ENCODE measurements around the gene SYTL3.

The SYTL3 gene

DNA sequence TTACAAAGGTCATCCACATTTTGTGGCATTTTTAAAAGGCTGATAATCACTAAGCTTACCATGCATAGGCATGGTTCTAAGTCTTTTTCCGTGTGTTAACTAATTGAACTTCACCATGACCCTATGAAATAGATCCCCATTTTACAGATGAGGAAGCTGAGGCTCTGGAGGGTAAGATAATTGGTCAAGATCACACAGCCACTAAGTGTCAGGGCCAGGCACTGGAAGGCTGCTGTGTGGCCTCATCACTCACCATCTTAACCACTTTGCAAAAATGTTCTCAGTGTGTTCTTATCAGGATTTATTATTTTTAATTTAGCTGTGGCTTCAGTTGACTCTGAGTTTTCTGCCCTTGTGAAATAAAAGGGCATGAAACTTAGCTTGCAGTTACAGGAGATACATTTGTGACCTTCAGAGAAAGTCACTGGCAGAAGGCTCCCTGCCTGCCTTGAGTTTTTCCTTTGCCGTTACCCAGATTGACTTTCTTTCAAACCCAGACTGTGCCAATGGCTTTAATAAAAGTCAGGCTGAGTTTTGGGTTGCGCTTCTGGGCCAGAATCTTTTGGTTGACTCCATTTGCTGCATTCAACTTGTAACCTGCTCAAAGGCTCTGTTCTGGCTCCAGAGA lies 87.3 kb downstream of the SYTL3 start:
- DNase-seq = no peak

DNA sequence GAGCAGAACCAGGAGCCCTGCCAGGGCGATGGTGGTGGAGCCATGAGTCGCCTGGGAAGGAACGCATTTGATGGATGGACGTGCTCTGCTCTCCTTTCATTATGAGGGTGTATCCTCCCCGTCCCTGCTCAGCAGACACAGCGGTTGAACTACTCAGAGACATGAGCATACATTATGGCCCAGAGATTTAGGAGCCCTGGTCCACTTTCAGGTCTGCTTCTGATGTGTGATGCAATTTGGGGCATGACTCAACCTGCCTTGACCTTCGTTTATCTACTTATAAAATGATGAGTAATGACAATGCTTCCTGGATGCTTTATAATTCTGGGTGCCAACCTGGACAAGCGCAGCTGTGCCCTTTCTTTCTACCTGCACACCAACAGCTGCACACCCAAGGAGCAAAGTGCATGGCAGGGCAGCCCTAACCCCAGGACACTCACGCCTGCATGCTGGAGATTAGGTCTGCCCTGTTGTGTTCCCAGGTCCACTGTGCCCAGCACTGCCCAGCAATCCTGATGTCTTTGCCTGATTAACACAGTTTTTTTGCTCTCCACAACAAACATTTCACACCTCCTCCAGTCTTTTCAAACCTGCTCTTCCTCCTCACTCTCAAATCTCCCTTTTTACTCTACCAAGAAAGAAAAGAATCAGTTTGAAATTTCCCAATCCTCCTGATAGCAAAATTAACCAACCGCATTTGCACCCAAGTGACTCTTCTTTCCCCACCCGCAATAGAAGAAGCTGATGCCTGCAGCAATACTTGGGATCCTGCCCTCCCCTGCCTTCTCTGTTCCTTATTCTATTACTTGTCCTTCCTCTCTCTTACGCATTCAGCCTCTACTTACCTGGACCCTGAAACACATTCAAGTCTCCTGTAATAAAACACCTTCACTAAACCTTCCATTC lies 88.1 kb downstream of the SYTL3 start:
- peak; percentile 16 for DNase-seq

DNA sequence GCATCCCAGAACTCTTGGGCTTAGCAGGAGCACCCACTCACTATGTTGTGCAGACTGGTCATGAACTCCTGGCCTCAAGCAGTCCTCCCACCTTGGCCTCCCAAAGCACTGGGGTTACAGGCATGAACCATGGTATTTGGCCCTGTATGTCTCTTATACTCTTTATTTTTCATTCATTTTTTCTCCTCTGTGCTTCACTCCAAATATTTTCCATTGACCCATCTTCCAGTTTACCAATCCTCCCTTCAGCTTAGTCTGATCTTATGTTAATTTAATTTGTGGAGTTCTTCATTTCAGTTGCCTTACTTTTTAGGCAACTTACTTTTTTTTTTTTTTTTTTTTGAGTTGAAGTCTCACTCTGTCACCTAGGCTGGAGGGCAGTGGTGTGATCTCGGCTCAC lies 89.8 kb downstream of the SYTL3 start:
- DNase-seq = no peak

DNA sequence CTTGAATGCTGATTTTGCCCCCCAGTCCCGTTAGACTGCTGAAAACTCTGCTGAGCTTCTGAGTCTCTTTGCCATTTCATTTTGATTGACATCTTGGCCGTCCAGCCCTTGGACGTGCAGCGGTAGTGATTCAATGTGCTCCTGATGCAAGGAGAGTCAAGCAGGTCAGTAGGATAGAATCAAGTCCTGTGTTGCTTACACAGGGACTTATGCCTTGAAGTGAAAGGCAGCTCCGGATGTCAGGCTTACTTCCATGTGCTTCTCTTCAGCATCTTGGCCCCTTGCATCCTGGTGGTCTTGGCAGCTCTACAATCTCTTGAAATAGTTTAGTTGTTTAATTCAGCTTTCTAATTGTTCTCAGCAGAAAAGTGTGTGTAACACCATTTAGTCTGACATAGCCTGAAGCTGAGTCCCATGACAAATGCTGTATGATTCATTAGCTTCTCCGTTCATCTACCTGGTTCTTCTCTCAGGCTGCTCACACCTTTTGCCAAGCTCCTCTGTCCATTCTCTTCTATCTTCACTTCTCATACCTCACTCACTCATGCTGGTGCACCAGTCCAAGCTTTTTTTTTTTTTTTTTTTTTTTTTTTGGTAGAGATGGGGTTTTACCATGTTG lies 93.3 kb downstream of the SYTL3 start:
- DNase-seq = no peak

DNA sequence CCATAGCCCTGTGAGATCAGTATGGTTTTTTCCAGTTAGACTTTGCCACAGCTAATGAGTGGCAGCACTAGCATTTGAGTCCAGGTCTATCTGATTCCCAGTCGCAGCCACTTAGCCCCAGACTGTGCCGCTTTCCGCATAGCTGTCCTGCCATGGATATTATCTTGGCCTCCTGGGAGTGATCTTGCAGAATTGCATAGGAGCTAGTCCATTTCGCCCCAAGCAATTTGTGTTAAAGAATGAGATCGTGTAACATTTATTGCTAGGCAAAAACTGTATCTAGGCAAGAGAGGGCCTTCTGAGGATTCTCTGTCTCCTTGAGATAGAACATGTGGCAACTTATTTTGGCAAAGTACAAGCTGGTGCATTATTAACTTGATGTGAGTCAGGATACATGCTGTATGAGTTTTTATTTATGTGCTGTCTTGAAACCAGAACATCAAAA lies 95.2 kb downstream of the SYTL3 start:
- DNase-seq = no peak

DNA sequence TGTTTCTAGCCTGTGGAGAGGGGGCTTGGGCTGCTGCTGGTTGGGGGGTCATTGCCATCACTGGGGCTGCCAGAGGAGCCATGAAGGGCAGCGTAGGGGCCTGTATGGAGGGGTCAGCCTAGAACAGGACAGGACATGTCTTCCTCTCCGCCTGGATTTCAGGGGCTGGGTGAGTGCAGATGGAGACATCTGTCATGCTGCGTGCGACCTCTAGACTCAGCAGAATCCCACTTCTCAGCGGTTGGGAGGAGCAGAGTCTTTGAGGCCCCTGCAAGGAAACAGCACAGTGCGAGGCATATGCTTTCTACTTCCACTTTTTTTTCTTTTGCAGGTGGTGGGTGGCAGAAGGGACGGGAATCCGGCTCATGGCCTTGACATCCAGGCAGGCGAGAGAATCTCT lies 101.4 kb downstream of the SYTL3 start:
- DNase-seq = no peak

DNA sequence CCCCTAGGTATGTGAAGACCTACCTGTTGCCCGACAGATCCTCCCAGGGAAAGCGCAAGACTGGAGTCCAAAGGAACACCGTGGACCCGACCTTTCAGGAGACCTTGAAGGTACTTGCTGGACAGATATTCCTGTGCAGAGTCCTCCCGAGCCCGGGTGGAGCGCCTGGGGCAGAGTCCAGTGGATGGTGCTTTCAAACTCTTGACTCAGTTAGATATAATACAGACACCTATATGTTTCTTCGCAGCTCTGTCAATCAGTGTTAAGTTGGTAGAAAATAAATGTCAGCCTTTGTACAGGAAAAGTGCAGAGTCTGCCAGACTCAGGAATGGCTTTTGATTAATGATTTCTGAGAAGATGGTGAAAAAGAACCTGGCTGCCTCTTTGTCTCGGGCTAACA lies 102.1 kb downstream of the SYTL3 start:
- DNase-seq = no peak

DNA sequence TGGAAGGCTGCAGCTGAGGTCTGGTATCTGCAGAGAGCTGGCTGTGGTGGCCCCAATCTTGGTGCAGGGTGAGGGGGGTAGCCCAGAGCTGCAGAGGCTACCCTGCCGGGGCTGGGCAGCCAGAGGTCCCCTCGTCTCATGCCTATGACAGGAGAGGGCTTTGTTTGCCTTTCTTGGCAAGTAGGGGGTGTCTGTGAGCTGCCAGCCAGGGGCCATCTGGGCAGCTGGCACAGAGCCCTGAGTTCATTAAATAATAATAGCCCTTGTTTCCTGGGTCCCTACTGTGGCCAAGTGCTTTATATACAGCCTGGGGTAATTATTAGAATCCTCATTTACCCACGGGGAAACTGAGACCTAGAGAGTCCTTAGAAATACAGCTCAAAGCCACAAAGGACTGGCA lies 102.8 kb downstream of the SYTL3 start:
- DNase-seq = peak; percentile 44

DNA sequence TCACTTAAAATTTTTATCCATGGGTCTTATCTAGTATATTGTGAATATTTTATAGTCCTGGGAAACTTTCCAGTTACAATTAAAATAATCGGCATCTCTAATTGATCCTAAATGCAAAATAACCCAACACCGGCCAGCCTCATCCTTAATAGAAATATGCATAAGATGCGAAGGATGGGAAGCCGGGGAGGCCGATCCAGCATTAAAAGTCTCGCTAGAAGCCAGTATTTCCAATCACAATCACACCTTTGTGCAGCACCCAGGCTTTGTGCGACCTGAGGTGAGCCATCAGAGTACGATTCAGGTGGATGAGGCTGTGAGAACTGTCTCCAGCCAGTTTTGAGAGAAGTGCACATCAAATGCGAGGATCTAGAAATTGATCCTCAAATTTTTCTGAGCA lies 104.0 kb downstream of the SYTL3 start:
- no peak for DNase-seq

DNA sequence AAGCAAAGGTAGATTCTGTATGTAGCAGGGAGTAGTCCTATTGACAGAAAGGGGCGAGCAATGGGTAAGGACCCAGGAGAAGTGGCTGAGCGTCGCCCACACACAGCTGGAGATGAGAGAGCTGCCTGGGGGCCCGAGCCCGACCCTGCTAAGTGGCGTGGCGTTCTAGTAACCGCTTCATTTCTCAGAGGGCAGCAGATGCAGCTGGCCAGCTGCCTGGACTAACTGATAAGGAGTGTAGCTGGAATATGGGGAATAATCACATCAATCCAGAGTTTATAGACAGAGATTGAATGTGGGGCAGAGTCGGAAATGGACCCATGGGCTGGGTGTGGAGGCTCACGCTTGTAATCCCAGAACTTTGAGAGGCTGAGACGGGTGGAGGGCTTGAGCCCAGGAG lies 104.9 kb downstream of the SYTL3 start:
- DNase-seq = no peak

DNA sequence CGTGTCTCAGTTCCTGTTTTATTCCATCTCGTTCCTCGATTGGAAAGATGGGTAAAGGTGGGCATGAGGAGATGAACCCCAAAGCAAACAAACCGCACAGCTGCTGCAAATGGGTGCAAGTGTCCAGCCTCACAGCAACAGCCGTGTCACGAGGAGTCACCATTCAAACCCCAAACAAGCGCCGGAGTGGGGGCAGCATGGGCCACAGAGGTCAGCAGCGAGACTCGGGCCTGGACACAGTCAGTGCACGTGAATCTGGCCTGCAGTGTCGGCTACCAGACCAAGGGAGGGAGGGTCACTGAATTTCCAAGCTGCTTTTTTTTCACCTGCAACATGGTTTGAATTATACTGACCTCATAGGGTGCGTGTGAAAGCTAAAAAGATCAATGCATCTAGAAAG lies 105.8 kb downstream of the SYTL3 start:
- no peak for DNase-seq

DNA sequence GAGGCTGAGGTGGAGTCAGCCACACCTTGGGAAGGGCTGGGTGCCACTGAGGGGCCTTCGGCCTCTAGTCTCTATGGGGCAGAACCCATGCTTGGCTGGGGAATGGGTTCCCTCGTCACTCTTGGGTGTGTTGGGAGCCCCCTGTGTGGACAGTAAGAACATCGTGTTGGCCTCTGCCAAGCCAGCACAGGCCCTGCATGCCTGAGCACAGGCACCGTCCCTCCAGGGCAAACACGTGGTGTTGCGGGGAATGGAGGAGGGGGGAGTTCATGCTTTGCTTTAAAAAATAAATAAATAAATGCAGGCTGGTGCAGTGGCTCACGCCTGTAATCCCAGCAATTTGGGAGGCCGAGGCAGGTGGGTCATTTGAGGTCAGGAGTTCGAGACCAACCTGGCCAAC lies 106.3 kb downstream of the SYTL3 start:
- DNase-seq = no peak

DNA sequence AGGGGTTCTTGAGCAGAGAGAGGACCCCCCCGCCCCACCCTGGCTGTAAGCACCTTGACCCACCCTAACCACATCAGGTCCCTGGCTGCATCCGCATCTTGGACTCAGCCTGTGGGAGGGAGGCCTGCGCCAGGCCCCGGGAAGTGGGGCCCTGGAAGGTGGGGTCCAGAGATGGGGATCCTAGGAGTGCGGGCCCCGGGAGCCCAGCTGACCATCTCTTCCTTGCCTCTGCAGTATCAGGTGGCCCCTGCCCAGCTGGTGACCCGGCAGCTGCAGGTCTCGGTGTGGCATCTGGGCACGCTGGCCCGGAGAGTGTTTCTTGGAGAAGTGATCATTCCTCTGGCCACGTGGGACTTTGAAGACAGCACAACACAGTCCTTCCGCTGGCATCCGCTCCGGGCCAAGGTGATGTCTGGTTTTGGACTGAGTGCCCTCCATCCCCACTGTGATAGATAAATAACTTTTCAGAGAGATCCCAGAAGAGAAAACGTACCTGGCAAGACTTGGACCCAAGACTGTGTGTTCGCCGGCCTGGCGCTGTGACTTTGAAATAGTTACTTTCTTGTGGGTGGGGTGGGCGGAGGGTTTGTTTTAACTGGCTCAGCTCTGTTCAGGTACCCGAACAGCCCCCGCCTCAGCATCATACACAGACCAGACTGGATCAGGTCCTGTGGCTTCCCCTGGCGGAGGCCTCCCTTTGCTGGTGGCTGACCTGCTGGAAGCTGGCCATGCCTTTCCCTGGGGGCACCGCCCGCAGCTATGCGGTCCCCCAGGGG lies 107.3 kb downstream of the SYTL3 start:
- DNase-seq = no peak

DNA sequence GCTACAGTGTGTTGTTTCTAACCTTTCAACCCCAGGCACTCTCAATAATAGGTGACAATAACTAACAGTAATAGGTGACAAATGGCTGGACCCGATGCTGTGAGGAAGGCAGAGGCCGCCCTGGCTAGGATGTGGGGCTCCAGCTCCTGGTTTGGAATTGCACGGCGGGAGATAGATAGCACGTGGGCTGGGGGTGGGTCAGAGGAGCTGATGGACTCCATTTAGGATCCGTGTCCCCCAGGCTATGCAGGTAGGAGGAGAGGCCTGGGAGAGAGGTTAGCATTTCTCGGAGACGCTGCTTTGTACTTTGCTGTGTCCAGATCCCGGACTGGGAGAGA lies 107.9 kb downstream of the SYTL3 start:
- no peak for DNase-seq

DNA sequence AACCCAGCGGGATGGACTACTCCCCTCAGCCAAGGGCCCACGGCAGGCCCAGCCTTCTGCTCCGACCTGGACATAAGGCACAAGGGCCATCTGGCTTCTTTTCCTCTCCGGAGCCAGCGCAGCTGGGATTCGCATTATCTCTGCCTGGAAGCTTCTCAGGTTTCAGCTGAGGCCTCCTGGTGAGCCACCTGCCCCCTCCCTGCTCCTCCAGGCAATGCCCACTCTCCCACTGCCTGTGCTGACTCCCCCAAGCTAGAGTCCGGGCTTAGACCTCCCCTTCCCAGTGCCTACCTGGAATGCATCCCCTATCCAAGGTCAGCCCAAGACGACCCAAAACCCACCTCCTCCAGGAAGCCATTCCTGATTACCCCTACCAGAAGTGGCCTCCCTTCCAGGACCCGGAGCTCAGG lies 108.6 kb downstream of the SYTL3 start:
- no peak for DNase-seq

DNA sequence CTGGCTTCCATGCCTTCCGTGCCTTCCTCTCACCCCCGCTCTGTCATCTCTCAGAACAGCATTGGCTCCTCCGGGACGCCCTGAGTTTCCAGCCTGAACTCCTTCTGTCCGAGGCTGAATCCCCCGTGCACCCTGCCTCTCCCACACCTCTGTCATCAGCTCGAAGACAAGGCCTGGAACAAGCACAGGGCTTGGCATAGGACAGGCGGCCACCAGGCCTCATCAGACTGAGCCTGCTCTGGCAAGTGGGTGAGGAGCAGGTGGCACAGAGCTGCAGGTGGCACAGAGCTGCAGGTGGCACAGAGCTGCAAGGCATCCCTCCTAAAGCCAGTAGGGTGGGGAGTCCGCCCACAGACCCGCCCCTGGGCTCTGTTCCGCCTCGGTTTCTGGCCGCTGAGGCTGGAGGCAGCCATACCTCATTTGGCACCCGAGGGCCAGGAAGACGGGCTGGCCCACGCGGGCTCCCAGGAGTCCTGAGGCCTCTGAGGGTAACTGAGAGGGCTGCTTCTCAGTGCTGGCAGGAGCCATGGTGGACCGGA lies 109.2 kb downstream of the SYTL3 start:
- DNase-seq = peak; percentile 30

DNA sequence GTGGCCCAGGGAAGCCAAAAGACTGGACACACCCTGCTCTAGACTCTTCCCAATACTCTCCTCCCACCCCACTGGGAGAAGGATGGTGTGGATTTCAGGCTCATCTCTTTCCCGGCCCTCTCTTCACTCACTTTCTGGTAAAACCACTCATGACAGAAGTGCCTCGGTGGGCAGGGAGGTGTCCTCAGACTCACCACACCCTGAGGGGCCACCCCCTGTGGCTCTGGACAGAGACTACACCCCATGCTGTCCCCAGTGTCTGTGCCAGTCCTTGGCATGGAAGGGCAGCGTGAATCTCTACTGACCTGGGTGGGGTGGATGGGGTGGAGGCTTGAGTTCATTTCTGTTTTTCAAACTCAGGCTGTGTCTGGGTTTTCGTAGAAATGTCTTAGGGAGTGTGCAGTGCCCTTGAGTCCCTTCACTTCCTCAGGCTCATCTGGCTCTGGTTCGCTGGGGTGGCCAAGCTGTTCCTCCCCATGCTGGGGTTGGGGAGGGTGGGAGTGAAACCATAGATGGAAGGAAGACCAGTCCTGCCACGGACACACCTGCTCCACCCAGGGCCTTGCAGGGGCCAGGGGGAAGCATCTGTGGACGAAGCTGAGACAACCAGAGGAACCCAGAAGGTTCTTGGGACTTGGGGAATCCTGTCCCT lies 110.2 kb downstream of the SYTL3 start:
- DNase-seq = no peak

DNA sequence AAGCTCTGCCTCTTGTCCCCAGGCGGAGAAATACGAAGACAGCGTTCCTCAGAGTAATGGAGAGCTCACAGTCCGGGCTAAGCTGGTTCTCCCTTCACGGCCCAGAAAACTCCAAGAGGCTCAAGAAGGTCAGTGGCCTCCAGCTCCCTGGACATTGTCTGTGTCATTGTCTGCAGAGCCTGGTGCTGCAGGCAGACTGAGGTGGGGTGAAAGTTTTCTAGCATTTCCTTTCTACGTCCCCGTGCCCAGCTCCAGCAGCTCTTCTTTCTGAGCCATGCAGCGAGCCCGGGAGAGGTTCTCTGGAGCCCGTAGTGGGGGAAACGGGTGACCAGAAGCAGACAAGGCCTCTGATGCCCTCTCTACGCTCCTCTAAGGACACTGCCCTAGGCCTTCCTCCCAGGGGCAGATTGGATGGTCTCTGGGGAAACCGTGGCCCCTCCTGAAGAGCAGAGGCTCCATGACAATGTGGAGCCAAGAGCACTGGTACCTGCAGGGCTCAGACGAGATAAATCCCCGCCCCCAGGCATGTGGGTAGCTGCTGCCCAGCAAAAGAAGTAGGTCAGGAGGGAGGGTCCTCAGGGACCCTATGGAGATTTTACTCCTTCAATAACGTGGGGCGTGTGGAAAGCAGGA lies 110.9 kb downstream of the SYTL3 start:
- DNase-seq = no peak

DNA sequence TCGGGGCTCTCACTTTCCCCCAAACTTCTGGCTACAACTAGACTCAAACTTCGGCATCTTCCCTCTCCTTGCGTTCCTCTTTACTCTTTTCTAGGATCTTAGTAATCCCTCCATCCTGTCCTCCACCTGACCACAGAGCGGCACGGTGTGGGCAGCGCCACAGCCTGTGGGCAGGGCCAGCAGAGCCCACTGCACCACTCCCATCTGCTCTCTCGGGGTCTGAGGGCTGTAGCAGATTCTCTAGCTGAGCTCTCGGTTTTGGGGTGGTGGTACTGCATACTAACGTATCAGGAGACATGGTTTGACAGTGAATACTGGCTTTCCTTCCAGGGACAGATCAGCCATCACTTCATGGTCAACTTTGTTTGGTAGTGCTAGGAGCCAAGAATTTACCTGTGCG lies 111.9 kb downstream of the SYTL3 start:
- no peak for DNase-seq

DNA sequence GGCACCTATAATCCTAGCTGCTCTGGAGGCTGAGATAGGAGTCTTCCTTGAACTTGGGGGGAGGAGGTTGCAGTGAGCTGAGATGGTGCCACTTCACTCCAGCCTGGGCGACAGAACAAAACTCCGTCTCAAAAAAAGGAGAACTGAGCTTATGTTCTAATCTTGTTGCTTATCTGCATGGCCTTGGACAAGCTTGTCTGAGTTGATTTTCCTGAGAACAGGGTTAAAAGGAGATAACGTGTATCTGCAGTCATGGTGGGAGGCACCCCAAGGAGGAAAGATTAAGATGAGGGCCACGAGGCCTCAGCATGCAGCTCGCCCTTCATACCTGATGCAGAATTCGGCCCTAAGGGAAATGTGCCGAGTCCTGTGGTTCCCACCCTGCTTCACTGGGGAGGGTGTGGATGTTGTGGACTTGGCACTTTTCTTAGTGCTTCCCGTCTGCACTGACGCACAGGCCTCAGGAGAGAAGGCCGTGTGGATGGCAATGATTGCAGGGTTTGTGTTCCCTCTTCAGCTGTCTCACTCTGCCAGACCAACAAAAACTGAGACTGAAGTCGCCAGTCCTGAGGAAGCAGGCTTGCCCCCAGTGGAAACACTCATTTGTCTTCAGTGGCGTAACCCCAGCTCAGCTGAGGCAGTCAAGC lies 113.1 kb downstream of the SYTL3 start:
- DNase-seq = no peak

DNA sequence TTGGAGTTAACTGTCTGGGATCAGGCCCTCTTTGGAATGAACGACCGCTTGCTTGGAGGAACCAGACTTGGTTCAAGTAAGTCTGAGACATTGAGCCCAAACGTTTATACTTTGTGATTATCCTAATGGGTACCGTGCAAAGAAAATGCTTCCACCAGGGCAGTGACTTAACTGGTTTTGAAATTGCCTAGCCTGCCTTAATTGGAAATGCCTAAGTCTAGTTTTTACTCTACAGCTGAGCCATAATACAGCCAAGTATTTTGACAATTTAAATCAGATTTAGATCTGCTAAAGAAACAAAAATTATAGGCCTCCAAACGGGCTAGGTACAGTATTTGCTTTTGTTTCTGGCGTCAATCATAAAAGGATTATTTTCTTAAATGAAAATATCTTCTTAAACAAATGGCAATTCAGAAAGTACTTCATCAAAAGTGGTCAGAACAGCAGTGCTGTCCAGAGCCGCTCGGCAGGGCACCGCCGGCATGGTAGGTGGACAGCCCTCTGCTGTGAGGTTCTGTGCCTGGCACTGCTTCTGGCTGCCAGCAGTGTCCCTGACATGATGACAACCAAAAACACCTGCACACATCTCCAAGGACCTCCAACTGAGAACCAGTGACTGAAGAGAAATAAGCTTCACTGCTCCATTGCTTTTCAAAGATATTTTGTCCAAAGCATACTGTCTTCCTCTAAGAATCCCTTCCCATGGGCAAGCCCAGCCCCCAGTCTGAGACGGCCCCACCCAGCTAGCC lies 113.8 kb downstream of the SYTL3 start:
- DNase-seq = no peak

Measured in RPMI8226 (cell line).